ENCODE measurements around the gene CCNE1. TPM values are rescaled to one million over a fixed set of nuclear protein-coding genes. Genes with fewer than 3 reads are reported as not detected.

CCNE1 gene
- total RNA-seq: 4.8 and 4.9 TPM in 2 replicates

GRCh38 chr19:29811125-29812079, at the start of gene CCNE1:
TSS of gene CCNE1 (plus strand) at chr19:29811991. CDS start at chr19:29812556, 565 bp downstream.

Other genes starting within 250 kb of the CCNE1 start
- 75.5 and 89.7 TPM in 2 replicates for gene POP4, start 205.7 kb upstream of the CCNE1 start, total RNA-seq
- gene PLEKHF1, start 146.5 kb upstream of the CCNE1 start, total RNA-seq: 25.6 and 39.7 TPM in 2 replicates
- gene C19orf12, start 96.7 kb upstream of the CCNE1 start, total RNA-seq: 19.1 and 20.3 TPM in 2 replicates
- 63.9 and 71.0 TPM in 2 replicates for gene URI1, start 130.2 kb downstream of the CCNE1 start, total RNA-seq

All from subcutaneous preadipocyte (primary cell).